Activated CD4-positive, alpha-beta T cell treated with anti-CD3 and anti-CD28 coated beads for 1 hour (primary cell): ENCODE results near the gene GRIFIN.

Experiments
- DNase-seq: peaks from one replicate; pipeline ENCODE4 v3.0.0-alpha.2; 2020

The GRIFIN gene

GRCh38 chr7:2497500-2498336 is 21.5 kb upstream of the GRIFIN start:
- DNase-seq: no peak

- no peak for DNase-seq
Observed at GRCh38 chr7:2497065-2497464, 20.9 kb upstream of the GRIFIN start.

GRCh38 chr7:2496375-2496774 is 20.2 kb upstream of the GRIFIN start:
- no peak for DNase-seq

GRCh38 chr7:2495418-2496299 is 19.5 kb upstream of the GRIFIN start:
- DNase-seq: no peak

- no peak for DNase-seq
Observed at GRCh38 chr7:2494191-2495130, 18.3 kb upstream of the GRIFIN start.

GRCh38 chr7:2493205-2494164 is 17.3 kb upstream of the GRIFIN start:
- no peak for DNase-seq

- no peak for DNase-seq
Observed at GRCh38 chr7:2492038-2492437, 15.8 kb upstream of the GRIFIN start.

GRCh38 chr7:2490181-2490651 is 14.0 kb upstream of the GRIFIN start:
- no peak for DNase-seq

GRCh38 chr7:2488681-2489080 is 12.5 kb upstream of the GRIFIN start:
- no peak for DNase-seq

- no peak for DNase-seq
Observed at GRCh38 chr7:2488272-2488645, 12.1 kb upstream of the GRIFIN start.

- DNase-seq: no peak
Observed at GRCh38 chr7:2487586-2488271, 11.5 kb upstream of the GRIFIN start.

- DNase-seq: no peak
Observed at GRCh38 chr7:2484868-2485267, 8.7 kb upstream of the GRIFIN start.

GRCh38 chr7:2483494-2483893 is 7.3 kb upstream of the GRIFIN start:
- no peak for DNase-seq

- no peak for DNase-seq
Observed at GRCh38 chr7:2482725-2483451, 6.7 kb upstream of the GRIFIN start.

GRCh38 chr7:2481195-2481594 is 5.0 kb upstream of the GRIFIN start:
- no peak for DNase-seq

GRCh38 chr7:2480070-2480408 is 3.8 kb upstream of the GRIFIN start:
- DNase-seq: no peak

- DNase-seq: no peak
Observed at GRCh38 chr7:2479276-2480069, 3.3 kb upstream of the GRIFIN start.

- DNase-seq: no peak
Observed at GRCh38 chr7:2478800-2479199, 2.6 kb upstream of the GRIFIN start.

GRCh38 chr7:2478399-2478785 is 2.2 kb upstream of the GRIFIN start:
- no peak for DNase-seq
